ENCODE results near the gene ZNF268.
"Not testable (repeated sequence)": the region's sequence is repeated elsewhere in the genome, so short reads cannot be mapped to it uniquely, and the experiment has no call there.

ZNF268 gene

GRCh38 chr12:133227281-133227852, 46.1 kb downstream of the ZNF268 start:
- no peak for DNase-seq (ENCODE audit: low read depth in 3 of 3)

GRCh38 chr12:133231001-133231400, 49.7 kb downstream of the ZNF268 start:
- DNase-seq (ENCODE audit: low read depth in 3 of 3), result no peak

- DNase-seq (ENCODE audit: low read depth in 3 of 3), result no peak
Measured at GRCh38 chr12:133233006-133233405, 51.7 kb downstream of the ZNF268 start.

DNA sequence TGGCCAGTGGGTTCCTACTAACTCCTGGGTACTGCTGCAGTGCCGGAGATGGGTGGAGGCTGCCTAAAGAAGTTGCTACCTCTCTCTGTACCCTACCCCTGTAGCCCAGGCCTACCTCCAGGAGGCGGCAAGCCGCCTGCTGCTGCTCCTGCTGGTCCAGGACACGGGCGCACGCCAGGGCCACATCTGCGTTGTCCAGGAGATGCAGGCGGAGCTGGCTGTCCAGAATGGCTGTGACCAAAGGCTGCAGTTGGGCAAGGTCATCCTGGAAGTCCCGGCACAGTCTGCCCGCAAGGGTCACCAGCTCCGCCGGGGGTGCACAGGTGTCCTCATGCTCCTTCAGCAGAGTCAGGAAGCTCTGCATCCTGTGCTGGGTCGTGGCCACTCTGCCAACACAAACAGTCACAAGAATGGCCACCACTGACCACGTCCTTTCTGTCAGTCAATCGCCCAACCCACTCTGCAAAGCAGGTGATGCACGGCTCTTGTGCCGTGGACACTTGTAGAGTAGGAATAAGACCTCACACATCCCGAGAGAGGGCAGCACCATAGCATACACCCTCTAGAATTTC, 52.8 kb downstream of the ZNF268 start:
- no peak for DNase-seq (ENCODE audit: low read depth in 3 of 3)

DNA sequence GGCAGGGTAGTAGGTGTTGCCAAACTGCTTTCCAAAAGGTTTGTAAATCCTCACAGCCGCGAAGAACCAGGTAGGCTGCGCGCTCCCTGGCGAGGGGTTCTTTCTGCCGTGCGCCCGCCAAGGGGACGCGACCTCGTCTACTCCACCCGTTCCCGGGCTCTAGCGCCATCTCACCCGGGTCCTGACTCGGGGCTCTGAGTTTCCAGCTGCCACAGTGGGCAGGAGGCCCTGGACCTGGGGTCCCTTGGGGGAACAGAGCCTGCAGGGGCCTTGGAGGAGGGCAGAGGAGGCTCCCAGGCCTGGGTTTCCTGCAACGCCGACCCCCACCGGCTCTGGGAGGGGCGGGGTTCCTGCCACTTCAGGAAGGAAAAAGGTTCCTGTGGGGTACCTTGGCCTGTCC, 53.7 kb downstream of the ZNF268 start:
- DNase-seq (ENCODE audit: low read depth in 3 of 3), result no peak

GRCh38 chr12:133235401-133236112, 54.3 kb downstream of the ZNF268 start, which contains the start of gene ANHX:
Gene ANHX, minus strand, starts transcription at chr12:133235877. Its CDS starts 1,521 bp downstream, at chr12:133234356.
- no peak for DNase-seq (ENCODE audit: low read depth in 3 of 3)

DNA sequence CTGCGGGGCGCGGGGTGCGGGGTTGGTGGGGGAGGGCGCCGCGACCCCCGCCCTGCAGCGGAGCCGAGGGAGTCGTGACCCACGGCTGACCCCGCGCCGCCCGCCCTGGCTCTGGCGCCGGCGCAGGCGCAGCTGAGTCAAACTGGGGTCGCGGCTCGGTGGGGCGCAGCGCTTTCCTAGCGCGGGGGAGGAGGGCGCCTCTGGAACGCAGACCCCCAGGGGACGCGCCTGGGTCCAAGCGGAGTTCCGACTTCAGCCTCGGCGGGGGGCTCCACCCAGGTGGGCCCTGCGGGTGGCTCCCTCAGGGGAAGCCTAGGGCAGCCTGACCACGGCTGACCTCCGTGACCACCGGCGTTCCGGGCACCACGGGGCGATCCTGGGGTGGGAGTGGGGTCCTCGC, 54.8 kb downstream of the ZNF268 start:
- DNase-seq (ENCODE audit: low read depth in 3 of 3), result no peak

- DNase-seq (ENCODE audit: low read depth in 3 of 3), result no peak
Measured at GRCh38 chr12:133236556-133236955, 55.3 kb downstream of the ZNF268 start.

DNA sequence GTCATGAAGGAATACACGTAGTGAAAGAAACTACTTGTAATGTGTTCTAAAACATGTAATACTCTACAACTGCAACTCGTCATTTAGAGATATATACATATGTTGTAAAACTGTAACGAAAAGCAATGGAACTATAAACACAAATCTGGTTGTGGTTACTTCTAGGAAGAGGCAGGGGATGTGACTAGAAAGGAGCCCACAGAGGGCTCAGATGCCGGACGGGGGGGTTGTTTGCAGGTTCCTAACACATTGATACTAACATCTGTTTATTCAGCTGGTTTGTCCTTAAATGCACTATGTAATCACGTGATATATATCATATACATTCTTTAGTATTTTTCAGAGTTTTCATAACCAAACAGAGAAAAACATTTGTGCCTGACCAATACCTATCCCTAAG, 70.4 kb downstream of the ZNF268 start:
- DNase-seq (ENCODE audit: low read depth in 3 of 3), result no peak

DNA sequence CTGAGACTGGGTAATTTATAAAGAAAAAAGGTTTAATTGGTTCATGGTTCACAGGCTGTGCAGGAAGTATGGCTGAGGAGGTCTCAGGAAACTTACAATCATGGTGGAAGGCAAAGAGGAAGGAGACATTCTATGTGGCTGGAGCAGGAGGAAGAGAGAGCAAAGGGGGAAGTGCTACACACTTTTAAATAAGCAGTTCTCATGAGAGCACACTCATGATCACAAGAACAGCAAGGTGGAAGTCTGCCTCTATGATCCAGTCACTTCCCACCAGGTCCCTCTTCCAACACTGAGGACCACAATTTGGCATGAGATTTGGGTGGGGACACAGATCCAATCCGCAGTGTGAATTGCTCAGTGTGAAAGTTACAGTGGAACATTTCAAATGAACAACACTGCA, 74.5 kb downstream of the ZNF268 start:
- DNase-seq (ENCODE audit: low read depth in 3 of 3), result not testable (repeated sequence)

- no peak for DNase-seq (ENCODE audit: low read depth in 3 of 3)
Measured at GRCh38 chr12:133256321-133256720, 75.0 kb downstream of the ZNF268 start.

DNA sequence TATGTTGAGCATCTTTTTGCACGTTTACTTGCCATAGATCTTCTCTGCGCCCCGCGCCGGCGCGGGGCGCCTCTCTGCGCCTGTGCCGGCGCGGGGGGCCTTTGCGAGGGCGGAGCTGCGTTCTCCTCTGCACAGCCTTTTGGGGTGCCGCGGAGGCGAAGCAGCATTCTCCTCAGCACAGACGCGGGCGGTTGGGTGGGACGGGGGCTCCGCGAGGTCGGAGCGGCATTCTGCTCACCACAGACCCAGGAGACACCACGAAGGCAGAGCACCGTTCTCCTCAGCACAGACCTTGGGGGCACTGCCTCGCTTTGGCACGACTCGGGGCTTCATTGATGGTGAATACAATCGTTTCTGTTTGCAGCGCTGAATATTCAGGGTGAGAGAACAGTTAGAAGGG, 82.9 kb downstream of the ZNF268 start:
- no peak for DNase-seq (ENCODE audit: low read depth in 3 of 3)

Measured in stimulated activated CD4-positive, alpha-beta T cell treated with anti-CD3 and anti-CD28 coated beads, TNF-alpha, amount 100 ng/mL, for 4 hours (primary cell).